Nephron progenitor cell (in vitro differentiated cells): ENCODE measurements around the gene NLGN3.

Source experiments
- DNase-seq: peaks from one replicate; pipeline ENCODE4 v3.0.0; 2021
- H3K27ac Mint-ChIP-seq: 2 replicates; pipeline ENCODE4 v1.8.0; 2021; ENCODE audit warnings: mild to moderate bottlenecking, moderate library complexity, mixed read lengths
- H3K27me3 Mint-ChIP-seq: 2 replicates; pipeline ENCODE4 v1.8.0; 2021; ENCODE audit warnings: mild to moderate bottlenecking, low read depth, mixed read lengths; ENCODE audit not compliant: poor library complexity
- H3K36me3 Mint-ChIP-seq: 2 replicates; pipeline ENCODE4 v1.8.0; 2021; ENCODE audit warnings: low read depth, mixed read lengths
- H3K4me1 Mint-ChIP-seq: 2 replicates; pipeline ENCODE4 v1.8.0; 2021; ENCODE audit warnings: mixed read lengths
- H3K4me3 Mint-ChIP-seq: 2 replicates; pipeline ENCODE4 v1.8.0; 2021; ENCODE audit warnings: mild to moderate bottlenecking, moderate library complexity, mixed read lengths
- H3K9me3 Mint-ChIP-seq: 2 replicates; pipeline ENCODE4 v1.8.0; 2021; ENCODE audit warnings: mild to moderate bottlenecking, moderate library complexity, mixed read lengths
- TF ChIP-seq, protein P1 (sequence below): fragments of 200-600 bp; sonication (generic); IDR thresholded peaks from 2 replicates; pipeline ENCODE4 v1.5.0; 2021; ENCODE audit warnings: antibody characterized with exemption

Gene NLGN3

GRCh38 chrX:71144651-71145050 lies at the start of gene NLGN3:
TSS of gene NLGN3 (plus strand) at chrX:71144841. CDS start at chrX:71147750, 2,909 bp downstream.
- TF ChIP-seq, protein P1, sequence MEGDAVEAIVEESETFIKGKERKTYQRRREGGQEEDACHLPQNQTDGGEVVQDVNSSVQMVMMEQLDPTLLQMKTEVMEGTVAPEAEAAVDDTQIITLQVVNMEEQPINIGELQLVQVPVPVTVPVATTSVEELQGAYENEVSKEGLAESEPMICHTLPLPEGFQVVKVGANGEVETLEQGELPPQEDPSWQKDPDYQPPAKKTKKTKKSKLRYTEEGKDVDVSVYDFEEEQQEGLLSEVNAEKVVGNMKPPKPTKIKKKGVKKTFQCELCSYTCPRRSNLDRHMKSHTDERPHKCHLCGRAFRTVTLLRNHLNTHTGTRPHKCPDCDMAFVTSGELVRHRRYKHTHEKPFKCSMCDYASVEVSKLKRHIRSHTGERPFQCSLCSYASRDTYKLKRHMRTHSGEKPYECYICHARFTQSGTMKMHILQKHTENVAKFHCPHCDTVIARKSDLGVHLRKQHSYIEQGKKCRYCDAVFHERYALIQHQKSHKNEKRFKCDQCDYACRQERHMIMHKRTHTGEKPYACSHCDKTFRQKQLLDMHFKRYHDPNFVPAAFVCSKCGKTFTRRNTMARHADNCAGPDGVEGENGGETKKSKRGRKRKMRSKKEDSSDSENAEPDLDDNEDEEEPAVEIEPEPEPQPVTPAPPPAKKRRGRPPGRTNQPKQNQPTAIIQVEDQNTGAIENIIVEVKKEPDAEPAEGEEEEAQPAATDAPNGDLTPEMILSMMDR: no peak
- peaks cover 39% of the 10 kb centered on the region for H3K4me1 Mint-ChIP-seq
- no peaks in the 10 kb centered on the region for H3K36me3 Mint-ChIP-seq
- H3K27me3 Mint-ChIP-seq: no peaks in the 10 kb centered on the region
- H3K27ac Mint-ChIP-seq: no peak within 1 kb of the TSS
- H3K4me3 Mint-ChIP-seq: peak within 1 kb of the TSS; percentile 78
- peak; percentile 42 for DNase-seq
- peaks cover 36% of the 10 kb centered on the region for H3K9me3 Mint-ChIP-seq

DNA sequence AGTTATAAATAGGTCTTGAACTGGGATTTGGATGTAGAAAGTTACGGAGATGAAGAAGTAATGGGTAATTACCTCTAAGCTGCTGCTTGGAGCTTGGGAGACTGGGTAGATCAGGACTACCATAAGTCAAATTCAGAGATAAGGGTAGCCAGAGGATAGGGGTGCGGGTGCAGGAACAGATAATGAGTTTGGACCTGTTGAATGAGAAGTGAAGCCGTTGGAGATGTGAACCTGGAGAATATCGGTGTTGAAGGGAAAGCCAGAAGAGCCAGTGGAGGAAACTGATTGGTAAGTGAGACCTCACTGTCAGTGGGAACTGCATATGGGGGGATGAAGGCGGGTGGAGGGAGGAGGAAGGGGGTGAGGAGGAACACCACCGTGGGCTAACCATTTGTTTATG lies 49.6 kb upstream of the NLGN3 start:
- H3K4me3 Mint-ChIP-seq: peak overlapping the region; percentile 96
- peaks cover 54% of the 10 kb centered on the region for H3K9me3 Mint-ChIP-seq
- TF ChIP-seq, protein P1: no peak
- H3K36me3 Mint-ChIP-seq: no peaks in the 10 kb centered on the region
- no peak for DNase-seq
- no peak overlapping the region for H3K27ac Mint-ChIP-seq
- H3K4me1 Mint-ChIP-seq: peaks cover 38% of the 10 kb centered on the region
- peaks cover 18% of the 10 kb centered on the region for H3K27me3 Mint-ChIP-seq

DNA sequence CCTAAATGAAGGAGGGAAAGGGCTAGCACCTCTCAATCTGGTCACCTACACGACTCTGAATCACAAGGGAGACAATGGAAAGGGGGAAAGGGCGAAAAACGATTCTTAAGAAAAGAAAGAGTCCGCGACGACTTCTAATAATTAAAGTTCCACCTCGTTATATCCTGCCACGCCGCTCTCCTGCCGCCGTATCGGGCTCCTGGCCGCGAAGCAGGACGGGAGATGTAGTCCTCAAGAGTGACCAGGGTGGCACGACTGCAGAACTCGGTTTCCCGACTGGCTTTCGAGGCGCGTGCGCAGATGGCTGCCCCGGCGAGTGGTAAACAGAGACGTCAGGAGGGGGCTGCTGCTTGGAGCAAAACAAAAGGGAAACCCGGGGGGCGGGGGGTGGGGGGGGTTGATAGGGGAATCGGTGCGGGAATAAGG lies 49.1 kb upstream of the NLGN3 start, which contains the start of gene FOXO4:
Gene FOXO4 (plus strand): TSS at position 297 of the 426 bp plus-strand sequence. CDS start 678 bp downstream, outside the sequence.
- Mint-ChIP-seq H3K27me3 (peaks cover 18% of the 10 kb centered on the region), H3K27ac (no peak within 1 kb of the TSS), H3K9me3 (peaks cover 54% of the 10 kb centered on the region), H3K4me1 (peaks cover 43% of the 10 kb centered on the region), H3K4me3 (peak within 1 kb of the TSS; percentile 96), H3K36me3 (no peaks in the 10 kb centered on the region)
- TF ChIP-seq, protein P1: no peak
- peak; percentile 85 for DNase-seq

GRCh38 chrX:71095981-71096759 lies 48.5 kb upstream of the NLGN3 start:
- Mint-ChIP-seq H3K9me3 (peaks cover 55% of the 10 kb centered on the region), H3K4me1 (peaks cover 49% of the 10 kb centered on the region), H3K27me3 (peaks cover 18% of the 10 kb centered on the region)

DNA sequence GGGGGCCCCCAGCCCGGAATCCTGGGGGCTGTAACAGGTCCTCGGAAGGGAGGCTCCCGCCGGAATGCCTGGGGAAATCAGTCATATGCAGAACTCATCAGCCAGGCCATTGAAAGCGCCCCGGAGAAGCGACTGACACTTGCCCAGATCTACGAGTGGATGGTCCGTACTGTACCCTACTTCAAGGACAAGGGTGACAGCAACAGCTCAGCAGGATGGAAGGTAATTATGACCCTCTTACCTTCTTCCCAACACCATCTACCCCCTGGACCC lies 47.9 kb upstream of the NLGN3 start:
- peaks cover 54% of the 10 kb centered on the region for H3K4me1 Mint-ChIP-seq
- H3K27ac Mint-ChIP-seq: no peak overlapping the region
- TF ChIP-seq, protein P1: no peak

More at GRCh38 chrX:71095981-71096759, 48.5 kb upstream of the NLGN3 start:
- no peaks in the 10 kb centered on the region for H3K36me3 Mint-ChIP-seq
- DNase-seq: peak; percentile 22
- H3K4me3 Mint-ChIP-seq: peak overlapping the region; percentile 96
- no peak overlapping the region for H3K27ac Mint-ChIP-seq
- TF ChIP-seq, protein P1: no peak

DNA sequence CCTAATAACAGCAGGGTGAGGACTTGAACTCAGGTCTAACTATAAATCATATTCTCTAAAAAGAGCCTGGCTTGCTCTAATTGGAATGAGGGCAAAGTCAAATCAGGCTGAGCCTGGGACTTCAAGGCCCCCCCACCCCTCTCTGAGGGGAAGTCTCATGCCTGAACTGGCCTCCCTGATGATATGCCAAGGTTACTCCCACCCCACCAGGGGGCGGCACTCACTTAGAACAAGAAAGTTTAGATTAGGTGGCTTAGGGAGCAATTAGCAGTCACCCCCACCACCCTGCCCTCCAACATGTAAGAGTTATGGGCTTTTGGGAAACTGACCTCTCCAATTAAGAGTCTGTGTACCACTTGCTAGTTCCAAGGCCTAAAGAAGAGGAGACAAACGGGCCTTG lies 46.3 kb upstream of the NLGN3 start:
- Mint-ChIP-seq H3K4me3 (peak overlapping the region; percentile 34), H3K36me3 (no peaks in the 10 kb centered on the region), H3K4me1 (peaks cover 68% of the 10 kb centered on the region), H3K9me3 (peaks cover 51% of the 10 kb centered on the region), H3K27ac (no peak overlapping the region), H3K27me3 (peaks cover 15% of the 10 kb centered on the region)
- TF ChIP-seq, protein P1: no peak
- peak; percentile 51 for DNase-seq

More for the DNA sequence above, 47.9 kb upstream of the NLGN3 start:
- peak overlapping the region; percentile 96 for H3K4me3 Mint-ChIP-seq
- no peaks in the 10 kb centered on the region for H3K36me3 Mint-ChIP-seq
- DNase-seq: no peak
- H3K9me3 Mint-ChIP-seq: peaks cover 55% of the 10 kb centered on the region
- peaks cover 18% of the 10 kb centered on the region for H3K27me3 Mint-ChIP-seq
